K562 treated with DMSO at 1 percent for 48 hours (cell line): ENCODE data around the gene TAGLN3. TPM values are rescaled to one million over a fixed set of nuclear protein-coding genes. Genes with fewer than 3 reads are reported as not detected.

ENCODE experiments used
- total RNA-seq: library from RNA; unstranded; fragments of 300-600 nt; gene quantifications from 2 replicates; pipeline ENCODE4 v1.2.3, GENCODE V29; 2022; ENCODE audit warnings: low replicate concordance; ENCODE audit errors: extremely low read depth

Gene TAGLN3
- total RNA-seq = not detected in 2 replicates

DNA sequence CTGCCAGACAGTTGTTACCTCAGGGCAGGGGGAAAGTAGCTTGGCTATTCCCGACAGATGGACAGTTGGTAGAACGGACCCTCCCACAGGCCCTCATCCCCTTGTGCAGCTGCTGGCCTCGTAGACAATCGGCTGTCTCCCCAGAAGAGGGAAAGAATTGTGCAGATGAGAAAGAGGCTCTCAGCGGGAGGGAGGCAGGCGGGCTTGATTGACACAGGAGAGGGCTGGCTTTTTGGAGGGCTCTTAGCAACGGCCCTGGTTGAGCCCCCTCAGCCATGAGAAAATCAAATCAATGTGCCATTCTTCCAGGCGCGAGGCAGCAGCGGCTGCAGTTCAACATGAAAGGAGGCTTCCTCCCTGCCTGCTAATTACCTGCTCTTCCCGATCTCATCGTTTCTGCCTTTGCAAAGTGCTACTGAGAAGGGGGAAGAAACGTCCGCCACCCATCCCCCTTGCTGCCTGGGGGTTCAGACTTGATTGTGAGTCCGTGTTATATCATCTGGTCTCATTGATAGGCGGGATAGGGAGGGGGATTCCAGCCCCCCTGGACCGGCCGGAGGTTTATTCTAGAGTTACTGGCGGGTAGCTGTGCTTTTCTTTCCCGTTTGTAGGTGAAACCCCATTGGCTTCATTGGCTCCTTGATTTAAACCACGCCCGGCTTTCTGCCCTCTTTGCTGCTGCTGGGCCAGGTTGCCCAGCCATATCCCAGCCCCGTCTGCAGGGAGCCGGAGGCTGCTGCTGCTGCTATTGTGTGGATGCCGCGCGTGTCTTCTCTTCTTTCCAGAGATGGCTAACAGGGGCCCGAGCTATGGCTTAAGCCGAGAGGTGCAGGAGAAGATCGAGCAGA is at the start of gene TAGLN3:
TSS of gene TAGLN3 (plus strand) at position 287 of the 848 bp plus-strand sequence. CDS start at position 788, 501 bp downstream.

DNA sequence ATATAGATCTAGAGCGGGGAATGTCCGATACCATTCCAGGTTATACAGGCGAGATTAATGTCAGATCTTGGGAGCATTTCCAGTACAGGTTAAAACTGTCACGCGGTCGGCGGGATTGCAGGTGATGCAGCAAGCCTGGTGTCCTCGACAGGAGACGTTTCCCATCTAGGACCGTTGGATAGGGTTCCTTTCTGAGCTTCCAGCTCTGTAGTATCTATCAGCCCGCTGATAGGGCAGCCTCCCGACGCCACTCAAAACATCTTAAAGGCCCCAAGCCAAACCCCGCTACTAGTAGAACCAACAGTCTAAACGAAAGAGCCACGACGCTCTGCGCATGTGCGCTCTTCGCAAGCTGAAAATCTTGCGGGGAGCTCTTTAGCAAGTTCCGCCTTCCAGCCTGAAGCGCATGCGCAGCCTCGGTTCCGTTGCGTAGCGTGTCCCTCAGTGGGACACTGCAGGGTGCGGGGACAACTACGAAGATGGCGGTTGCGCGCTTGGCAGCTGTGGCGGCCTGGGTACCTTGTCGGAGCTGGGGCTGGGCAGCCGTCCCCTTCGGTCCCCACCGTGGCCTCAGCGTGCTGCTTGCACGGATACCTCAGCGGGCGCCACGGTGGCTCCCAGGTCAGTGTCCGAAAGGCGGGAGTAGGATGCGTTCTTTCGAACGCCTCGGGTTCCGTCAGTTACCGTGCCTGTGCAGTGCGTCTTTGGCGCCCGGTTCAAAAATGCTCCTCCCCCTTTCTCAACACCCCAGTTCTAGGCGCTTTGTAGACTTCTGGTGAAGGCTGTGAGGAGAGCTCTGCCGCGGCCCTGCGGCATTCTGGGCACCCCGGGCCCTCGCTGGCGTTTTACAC is 19.9 kb upstream of the TAGLN3 start, which contains the start of gene ABHD10:
TSS of gene ABHD10 (plus strand) at position 444 of the 851 bp plus-strand sequence. CDS start at position 480, 36 bp downstream.

GRCh38 chr3:112034436-112034835 is 35.7 kb downstream of the TAGLN3 start, which contains the start of gene TMPRSS7:
Gene TMPRSS7, plus strand, starts transcription at chr3:112034736. Its CDS starts 110 bp downstream, at chr3:112034846.

Other genes with a start within 250 kb of the TAGLN3 start
- gene PHLDB2, start 139.7 kb upstream of the TAGLN3 start, total RNA-seq = not detected in 2 replicates
- gene ABHD10, start 19.9 kb upstream of the TAGLN3 start, total RNA-seq = not detected in 2 replicates
- gene TMPRSS7, start 35.8 kb downstream of the TAGLN3 start, total RNA-seq = not detected in 2 replicates
- gene C3orf52, start 87.5 kb downstream of the TAGLN3 start, total RNA-seq = not detected in 2 replicates
- gene GCSAM, start 134.3 kb downstream of the TAGLN3 start, total RNA-seq = not detected in 2 replicates